GM04504 (cell line): Measurements from ENCODE around the gene SH3PXD2B.

Experiments used
- DNase-seq: peaks from one replicate; pipeline ENCODE4 v3.0.0-alpha.2; 2012; ENCODE audit warnings: low read depth

The SH3PXD2B gene

DNA sequence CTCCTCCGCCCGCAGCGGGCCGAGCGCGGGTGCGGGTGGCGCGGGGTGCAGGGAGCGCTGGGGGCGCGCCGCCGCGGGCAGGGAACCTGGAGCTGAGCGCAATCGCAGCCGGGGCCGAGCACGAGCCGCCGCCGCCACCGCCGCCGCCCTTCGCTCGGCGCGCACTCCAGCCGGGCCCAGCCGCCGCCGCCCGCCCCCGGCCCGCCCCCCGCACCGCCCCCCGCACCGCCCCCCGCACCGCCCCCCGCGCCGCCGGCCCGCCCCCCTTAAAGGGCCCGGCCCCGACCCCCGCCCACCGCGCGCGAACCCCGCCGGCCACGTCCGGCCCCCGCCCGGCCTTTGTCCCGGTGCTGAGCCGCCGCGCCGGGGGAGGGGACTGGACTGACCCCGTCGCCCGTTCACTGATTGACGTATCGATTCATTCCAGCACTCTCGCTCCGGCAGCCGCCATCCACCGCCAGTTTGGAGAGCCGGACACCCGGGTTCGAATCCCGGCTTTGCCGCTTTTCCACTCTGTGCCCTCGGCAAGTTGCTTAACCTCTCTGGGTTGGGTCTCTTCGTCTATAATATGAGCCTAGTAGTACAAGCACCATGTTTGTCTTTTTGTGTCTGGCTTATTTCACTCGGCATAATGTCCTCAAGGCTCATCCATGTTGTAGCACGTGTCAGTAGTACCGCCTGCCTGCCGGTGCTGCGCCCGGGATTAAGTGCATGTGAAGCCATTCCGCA lies at the start of gene SH3PXD2B:
Gene SH3PXD2B, minus strand, starts transcription at position 168 of the 729 bp plus-strand sequence. CDS start 173 bp downstream, outside the sequence.
- no peak for DNase-seq

DNA sequence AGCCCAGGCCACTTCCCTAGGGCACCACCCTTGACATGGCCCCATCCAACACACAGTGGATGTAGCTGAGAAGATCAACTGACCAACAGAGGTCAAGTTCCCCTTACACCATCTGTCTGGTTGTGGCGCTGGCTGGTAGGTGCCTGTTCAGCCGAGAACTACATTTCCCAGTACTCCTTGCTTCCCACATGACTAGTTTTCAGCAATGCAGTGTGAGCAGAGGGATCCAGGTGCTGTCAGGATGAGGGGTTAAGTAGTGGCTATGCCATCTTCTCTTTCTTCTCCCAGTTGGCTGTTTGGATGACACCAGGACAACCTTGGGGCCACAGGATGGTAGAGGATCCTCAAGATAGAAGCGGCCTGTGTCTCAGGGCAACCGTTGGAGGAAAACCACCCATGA lies 48.6 kb upstream of the SH3PXD2B start:
- no peak for DNase-seq

DNA sequence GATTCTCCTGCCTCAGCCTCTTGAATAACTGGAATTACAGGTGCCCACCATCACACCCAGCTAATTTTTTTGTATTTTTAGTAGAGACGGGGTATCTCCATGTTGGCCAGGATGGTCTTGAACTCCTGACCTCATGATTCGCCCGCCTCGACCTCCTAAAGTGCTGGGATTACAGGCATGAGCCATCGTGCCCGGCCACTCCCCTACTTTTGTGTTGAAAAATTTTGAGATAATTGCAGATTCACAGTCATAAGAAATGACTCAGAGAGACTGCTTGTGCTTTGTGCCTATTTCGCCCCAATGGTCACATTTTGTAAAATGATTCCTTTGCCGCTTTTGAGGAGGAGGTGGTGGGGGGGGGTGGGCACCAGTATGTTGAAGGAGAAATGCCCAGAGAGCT lies 48.1 kb upstream of the SH3PXD2B start:
- no peak for DNase-seq

DNA sequence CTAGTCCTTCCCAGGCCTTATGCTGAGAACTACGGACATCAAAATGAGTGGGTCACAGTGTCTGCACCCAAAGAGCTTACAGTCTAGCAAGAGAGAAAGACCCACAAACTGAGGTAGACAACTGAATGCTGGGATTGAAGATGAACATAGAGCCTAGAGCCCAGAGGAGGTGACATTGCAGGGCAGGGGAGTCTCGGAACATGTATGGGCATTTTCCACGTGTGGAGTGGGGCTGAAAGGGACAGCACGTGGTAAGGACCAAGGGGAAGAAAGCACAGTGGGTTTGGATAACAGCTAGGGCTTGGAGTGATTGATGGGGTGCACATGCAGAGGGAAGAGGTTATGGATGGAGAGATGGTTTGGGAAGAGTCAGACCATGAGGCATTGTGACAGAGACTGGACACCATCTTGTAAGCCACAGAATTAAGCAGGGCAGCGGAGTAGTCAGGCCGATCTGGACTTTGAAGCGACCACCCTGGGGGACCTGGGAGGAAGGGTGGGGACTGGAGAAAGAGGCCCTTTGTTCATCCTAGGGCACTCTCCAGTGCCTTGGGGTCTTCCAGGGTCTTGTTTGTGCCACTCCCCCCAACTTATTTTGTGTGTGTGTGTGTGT lies 47.5 kb upstream of the SH3PXD2B start:
- DNase-seq, result no peak

DNA sequence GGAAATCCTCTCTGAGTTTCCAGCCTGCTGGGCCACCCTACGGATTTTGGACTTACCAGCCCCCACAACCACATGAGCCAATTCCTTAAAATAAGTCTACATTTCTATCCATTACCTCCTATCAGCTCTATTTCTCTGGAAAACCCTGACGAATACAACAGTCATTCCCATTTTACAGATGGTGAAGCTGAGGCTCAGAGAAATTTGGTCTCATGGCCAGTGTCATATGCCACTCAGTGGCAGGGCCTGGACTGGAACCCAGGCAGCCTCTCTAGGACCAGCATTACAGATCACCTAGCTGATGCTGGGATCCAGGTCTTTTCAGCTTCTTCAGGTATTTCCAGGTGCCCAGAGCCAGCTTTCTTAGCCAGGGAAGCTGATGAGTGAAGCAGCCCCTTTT lies 45.0 kb upstream of the SH3PXD2B start:
- DNase-seq, result no peak

DNA sequence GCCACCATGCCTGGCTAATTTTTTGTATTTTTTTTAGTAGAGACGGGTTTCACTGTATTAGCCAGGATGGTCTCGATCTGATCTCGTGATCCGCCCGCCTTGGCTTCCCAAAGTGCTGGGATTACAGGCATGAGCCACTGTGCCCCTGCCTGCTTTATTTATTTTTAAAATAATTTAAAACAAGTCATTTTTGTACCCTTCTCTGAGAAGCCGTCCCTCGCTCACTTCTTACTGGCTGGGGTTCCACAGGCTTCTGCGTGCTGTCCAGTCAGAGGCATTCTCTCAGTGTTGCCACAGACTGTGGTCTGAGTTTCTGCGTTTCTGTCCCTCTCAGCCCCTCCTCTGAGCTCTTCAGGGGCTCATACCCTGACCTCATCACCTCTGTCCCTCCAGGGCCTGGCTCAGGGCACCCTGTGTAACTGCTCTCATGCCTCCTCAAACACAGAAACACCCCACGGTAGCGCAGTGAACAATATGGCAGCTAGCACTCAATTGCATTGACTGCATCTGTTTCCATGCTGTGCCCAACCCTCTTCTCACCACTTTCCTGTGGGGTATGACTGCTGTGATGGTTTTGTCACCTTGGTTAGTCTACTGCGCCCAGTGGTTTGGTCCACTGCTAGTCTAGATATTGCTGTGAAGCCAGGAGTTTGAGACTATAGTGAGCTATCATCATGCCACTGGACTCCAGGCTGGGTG lies 44.3 kb upstream of the SH3PXD2B start:
- no peak for DNase-seq

DNA sequence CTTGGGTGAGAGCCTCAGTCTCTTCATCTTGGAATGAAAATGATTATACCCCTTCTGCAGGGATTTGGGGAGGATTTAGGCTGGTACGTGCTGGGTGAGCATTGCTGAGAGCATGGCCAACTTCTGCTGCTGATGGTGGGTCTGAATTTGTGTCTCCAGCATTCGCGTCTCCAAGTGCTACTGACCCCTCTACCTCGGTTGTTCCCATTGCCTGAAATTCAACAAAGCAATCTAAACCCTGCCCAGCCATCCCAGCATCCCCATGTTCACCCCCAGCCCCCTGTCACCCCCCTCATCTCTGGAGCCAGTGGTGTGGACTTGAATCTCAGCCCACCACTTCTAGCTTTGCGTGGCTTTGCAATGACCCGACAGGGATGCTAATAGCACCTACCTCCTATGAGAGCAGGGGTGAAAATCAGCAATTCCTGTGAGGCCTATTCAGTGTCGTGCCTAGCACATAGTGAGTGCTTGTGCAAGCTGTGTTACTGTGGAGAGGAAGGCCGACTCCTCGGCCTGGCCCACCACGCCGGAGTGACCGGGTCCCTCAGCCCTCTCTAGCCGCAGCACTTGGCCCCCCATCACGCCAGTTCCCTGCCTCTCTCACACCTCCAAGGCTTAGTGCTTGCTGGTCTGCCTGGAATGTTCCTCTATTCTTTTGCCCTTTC lies 43.4 kb upstream of the SH3PXD2B start:
- DNase-seq, result no peak

DNA sequence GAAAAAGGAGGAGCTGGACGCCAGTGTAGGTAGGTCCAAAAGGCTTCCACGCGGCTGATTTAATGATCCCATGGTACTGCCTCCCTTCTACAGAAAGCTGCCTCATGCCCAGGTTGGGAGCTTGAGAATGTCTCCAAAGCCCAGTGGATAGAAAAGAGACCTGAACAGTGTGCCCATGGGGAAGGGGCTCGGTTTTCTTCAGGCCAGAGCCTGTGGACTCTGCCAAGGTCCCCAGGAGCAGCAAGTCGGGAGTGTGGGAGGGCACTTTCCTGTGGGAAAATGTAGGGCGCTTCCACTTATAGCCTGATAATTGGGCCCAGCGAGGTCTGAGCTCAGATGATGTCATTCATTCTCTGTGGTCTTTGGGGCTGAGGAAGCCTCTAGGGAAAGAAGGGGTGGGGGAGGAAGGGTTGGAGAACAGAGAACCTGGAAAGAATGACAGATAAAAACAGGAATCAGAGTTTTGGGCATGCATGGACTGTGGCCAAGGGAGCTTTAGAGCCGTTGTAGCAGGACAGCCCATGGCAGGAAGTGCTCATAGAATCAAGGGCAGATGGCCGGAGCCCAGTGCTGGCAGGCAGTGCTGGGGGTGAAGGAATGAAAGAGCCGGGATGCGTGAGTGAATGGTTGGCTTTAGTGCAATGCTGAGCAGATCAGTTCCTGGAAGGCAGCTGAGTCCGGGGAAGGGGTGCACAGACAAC lies 42.5 kb upstream of the SH3PXD2B start:
- peak; percentile 10 for DNase-seq

DNA sequence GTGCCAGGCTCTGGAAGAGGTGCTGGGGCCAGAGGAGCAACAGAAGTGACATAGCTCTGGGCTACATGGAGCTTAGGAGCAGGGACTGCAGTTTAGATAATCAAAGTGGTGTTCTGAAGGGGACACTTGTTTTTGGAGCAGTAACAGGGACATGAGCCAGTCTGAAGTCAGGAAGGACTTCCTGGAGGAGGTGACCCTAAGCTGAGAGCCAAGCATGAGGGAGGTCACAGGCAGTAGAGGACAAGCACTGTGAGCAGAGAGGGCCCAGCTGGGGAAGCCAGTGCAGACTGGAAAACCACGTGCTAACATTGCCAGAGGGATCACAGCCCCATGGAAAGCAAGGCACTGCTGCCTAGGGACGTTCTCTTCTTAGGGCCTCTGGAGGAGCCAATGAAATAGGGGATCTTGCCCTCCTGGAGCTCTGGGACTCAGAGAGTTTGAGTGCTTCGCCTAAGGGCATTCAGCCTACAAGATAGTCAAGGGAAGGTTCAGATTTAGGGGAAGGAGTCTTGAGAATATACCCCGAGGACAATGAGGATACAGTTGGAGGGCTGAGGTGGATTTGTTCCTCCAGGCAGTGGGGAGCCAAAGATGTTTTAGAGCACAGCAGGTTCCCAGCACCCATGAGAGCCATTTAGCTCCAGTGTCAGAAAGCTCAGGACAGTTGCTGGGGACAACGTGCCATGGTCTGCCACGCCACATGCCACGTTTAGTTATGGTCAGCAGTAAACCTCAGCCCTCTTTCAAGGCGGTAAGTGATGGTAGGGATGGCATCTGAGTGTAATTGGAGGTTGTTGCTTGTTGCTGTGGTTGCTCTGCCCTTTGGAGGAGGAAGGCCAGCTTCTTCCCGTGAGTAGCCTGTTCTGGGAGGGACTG lies 40.5 kb upstream of the SH3PXD2B start:
- DNase-seq, result no peak

DNA sequence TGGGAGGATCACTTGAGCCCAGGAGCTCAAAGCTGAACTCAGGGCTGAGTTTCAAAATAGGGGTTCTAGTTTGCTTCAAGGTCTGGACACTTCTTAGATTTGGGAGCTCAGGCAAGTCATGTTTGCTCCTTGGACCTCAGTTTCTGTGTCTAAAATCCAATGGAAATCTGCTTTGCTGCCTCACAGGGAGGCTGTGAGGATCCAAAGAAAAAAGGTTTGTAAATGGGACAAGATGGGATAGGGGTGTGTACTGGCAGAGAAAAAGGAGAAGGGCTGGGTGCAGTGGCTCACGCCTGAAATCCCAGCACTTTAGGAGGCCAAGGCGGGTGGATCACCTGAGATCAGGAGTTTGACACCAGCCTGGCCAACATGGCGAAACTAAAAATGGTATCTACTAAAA lies 39.6 kb upstream of the SH3PXD2B start:
- DNase-seq, result no peak

DNA sequence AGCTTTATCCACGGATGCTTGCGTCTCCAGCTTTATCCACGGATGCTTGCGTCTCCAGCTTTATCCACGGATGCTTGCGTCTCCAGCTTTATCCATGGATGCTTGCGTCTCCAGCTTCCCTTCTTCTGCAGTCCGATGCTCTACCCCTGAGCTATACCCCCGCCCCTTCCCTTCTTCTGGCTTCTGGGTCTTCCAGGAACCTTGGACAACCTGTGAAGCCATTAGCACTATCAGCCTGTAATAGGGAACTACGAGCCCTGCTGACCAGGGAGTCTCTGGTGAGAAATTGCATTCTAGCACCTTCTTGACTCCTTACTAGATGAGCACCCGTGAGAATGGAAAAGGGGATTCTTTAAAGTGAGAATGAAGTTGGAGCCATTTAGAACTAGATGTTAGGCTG lies 39.1 kb upstream of the SH3PXD2B start:
- no peak for DNase-seq

DNA sequence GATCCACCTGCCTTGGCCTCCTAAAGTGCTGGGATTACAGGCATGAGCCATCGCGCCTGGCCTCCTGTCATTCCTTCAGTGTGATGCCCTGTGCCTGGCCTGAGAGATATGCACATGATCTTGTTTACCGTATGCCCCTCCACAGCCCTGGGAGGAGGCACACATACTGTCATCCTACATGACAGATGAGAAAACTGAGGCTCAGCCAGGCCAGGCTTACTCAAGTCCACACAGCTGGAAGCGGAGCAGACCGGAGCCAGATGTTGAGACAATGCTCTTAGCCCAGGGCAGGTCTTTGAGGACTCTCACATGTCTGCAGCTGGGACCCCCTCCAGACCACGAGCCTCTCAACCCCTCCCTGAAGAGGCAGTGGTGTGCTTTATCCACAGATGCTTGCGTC lies 38.7 kb upstream of the SH3PXD2B start:
- DNase-seq, result no peak

DNA sequence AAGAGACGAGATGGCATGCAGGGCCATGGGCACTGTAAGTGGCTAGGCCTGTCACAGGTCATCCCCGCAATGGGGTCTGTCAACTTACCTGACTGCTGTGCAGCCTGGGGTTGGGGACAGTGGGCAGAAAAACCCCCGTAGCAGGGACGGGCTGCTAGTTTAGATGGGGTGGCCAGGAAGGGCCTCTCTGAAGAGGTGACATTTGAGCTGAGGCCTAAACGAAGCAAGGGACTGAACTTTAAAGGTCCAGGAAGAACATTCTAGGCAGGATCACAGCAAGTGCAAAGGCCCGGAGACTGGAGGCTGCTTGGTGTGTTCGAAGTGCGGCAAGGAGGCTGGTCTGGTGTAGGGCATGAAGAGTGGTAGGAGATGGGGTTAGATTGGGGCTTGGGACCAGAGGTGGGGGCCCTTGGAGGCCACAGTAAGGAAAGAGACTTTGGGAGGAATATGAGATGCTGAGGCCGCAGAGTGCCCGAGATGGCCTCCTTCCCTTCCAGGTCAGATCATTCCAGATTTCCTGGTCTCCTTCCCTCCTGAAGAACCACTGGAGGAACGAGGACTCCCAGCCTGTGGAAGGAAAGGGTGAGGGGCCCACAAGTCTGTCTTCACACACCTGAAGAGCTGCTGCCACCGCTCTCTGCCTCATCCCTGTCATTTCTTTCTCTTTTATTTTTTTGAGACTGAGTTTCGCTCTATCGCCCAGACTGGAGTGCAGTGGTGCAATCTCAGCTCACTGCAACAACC lies 37.9 kb upstream of the SH3PXD2B start:
- DNase-seq, result no peak

DNA sequence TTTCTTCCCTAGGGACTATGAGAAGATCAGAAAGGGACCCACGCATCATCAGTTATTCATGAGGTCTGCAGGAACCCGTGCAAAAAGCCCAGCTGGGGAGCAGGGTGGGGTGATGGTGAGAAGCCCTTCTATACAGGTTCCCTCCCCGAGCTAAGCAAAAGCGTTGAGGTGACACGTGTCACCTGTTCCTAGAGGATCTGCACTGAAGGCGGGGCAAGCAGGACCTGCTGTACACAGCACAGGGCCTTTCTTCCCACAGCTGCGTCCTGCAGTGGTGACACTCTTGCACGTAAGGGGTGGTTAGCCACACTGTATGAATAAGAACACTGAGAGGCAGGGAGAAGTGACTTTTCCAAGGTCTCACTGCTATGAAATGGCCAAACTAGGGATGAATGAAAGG lies 37.2 kb upstream of the SH3PXD2B start:
- DNase-seq, result no peak

DNA sequence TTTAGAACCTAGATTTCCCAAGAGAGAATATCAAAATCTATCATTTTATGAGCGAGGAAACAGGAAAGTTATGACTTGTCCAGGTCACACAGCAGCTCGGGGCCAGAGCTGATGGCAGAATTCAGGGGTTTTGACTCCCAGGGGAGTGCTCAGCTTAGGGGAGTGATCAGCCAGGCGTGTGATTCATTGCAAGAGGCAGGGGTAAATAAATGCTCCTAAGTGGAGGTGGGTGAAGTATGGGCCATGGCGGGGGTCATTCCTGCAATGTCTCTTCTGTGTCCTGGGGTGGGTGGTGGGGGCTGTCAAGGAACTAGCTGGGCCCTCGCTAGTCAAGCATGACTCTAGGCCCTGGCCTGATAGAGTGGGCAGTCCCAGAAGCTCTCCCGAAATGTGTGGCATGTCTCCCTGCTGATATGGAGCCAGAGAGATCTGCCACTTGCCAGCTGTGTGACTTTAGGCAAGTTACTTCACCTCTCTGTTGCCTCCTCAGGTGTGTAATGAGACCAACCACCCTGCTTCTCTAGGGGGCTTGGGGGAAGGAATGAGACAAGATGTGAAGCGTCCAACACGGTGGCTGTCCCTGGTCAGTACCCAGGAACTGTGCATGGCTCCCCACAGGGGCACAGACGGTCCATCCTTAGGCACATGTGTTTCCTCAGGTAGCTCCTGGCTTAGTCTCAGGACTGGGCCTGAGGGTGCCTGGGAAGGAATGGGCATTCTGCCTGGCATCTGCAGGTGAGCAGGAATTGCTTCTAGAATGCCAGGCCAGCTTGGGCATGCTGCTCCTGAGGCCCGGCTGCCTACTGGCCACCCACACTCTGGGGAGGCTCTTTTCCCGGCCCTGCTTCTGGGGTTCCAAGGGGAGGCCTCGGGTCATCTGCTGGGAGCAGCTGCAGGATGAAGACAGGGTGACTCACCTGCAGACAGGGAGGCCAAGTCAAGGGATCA lies 36.5 kb upstream of the SH3PXD2B start:
- no peak for DNase-seq

DNA sequence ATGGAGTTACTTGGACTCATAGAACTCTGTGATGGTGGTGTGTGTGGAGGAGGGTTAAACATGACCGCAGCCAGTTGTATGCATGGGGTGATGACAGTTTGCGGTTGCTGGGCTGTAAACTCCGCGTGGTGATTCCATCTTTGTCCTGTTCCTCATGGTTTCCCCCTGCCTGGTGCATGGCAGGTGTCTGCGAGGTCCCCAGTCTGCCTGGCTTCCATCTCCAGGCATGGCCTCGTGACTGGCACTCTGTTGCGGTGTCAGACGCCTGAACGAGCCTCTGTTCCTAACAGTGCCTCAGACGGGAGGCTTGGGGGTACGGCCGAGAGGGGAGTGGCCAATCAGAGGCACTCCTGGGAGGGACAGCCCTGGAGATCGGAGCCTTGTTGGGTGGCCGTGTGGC lies 33.9 kb upstream of the SH3PXD2B start:
- no peak for DNase-seq

DNA sequence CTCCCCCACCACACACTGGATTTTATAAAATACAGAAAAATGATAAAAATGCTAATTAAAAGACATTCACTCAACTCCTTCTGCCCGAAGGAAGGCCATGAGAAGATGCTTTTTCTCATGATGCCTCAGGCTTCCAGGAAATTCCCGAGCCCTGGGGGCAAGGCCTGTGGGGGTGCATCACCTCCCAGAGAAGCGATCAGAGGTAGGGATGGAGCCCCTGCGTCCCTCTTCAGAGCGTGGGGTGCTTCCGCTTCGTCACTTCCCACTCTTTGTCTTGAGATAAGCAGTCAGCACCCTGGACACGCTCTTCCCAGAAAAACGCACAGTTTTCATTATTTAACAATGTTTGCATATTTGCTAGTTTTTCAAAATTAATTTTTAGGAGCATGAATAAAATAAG lies 33.3 kb upstream of the SH3PXD2B start:
- DNase-seq, result no peak

DNA sequence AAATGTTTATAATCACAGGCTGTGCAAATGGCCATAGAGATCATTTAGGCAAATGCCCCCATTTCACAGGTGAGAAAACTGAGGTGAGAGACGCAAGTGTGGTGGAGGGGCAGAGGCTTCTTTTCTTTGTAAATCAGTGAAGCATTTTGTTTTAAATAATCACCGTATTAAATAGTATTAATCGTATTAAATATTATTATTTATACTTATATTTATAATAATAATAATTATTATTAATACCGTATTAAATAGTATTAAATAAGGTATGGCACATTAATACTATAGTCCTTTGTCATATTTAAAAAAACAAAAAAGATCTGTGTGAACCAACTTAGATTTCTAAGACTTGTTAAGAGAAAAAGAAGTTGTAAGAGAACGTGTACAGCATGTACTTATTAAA lies 32.6 kb upstream of the SH3PXD2B start:
- DNase-seq, result no peak

DNA sequence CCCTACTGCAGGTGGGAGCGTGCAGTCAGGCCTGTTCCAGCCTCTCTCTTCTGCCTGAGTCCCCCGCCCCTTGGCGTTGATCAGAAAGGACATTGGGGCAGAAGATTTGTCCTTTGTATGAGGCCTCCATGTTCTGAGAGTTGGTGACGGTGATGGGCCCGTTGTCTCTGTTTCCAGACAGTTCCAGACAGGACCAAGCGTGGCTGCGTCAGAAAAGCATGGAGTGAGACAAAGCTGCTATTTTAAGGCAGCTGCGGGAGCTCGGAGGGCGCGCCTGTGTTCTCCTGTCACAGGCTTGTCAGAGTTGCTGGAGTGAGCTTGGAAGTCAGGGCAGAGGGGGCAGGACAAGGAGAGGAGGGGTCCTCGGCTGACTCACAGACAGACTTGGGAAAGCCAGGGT lies 32.1 kb upstream of the SH3PXD2B start:
- DNase-seq, result no peak
